Caco-2 (cell line): ENCODE data around the gene ITPRIPL2. TPM values are rescaled to one million over a fixed set of nuclear protein-coding genes. Genes with fewer than 3 reads are reported as not detected.

ENCODE experiments used
- BruUV-seq: library from RNA; stranded (reverse); fragments of 400-500 nt; replicated peaks from 2 replicates; lab custom pipeline; 2021; lab: Mats Ljungman, UMichigan
- CTCF ChIA-PET: fragments of 300-600 bp; sonication (Branson Sonifier 250); formaldehyde crosslinking; loops from one replicate; lab custom pipeline; 2022; ENCODE audit warnings: antibody characterized with exemption; lab: Charles Lee
- POLR2A ChIA-PET: fragments of 300-600 bp; sonication (Branson Sonifier 250); formaldehyde crosslinking; loops from one replicate; lab custom pipeline; 2022; ENCODE audit warnings: antibody characterized with exemption; lab: Charles Lee
- DNase-seq, 2 experiments: peaks; one replicate each; pipeline versions ENCODE4 v3.0.0 to v3.0.0-alpha.2; 2020 to 2022
- H3K27me3 ChIP-seq: replicated peaks from 2 replicates; pipeline ENCODE4 v1.6.0; 2011; ENCODE audit warnings: low read length; ENCODE audit not compliant: control insufficient read depth, insufficient read depth
- H3K36me3 ChIP-seq: 2 replicates; pipeline ENCODE4 v1.5.1; 2011; ENCODE audit warnings: low read length; ENCODE audit not compliant: control insufficient read depth, insufficient read depth
- H3K4me1 ChIP-seq: fragments of 250-450 bp; sonication (Bioruptor Pico); 2 replicates; pipeline ENCODE4 v1.5.1; 2020; ENCODE audit warnings: mild to moderate bottlenecking
- H3K4me3 ChIP-seq: 2 replicates; pipeline ENCODE4 v1.5.1; 2011; ENCODE audit warnings: low read depth, mild to moderate bottlenecking, control low read depth, low read length
- H3K9me3 ChIP-seq: fragments of 250-450 bp; sonication (Bioruptor Pico); 2 replicates; pipeline ENCODE4 v1.5.1; 2020; ENCODE audit warnings: mild to moderate bottlenecking, moderate library complexity
- H3K27ac Mint-ChIP-seq: one replicate; pipeline ENCODE4 v1.8.0; 2022; ENCODE audit warnings: mixed read lengths; ENCODE audit not compliant: unreplicated experiment
- H3K27me3 Mint-ChIP-seq: one replicate; pipeline ENCODE4 v1.8.0; 2022; ENCODE audit warnings: mixed read lengths; ENCODE audit not compliant: insufficient read depth, unreplicated experiment
- H3K36me3 Mint-ChIP-seq: one replicate; pipeline ENCODE4 v1.8.0; 2022; ENCODE audit warnings: mild to moderate bottlenecking, mixed read lengths; ENCODE audit not compliant: insufficient read depth, unreplicated experiment
- H3K4me1 Mint-ChIP-seq: one replicate; pipeline ENCODE4 v1.8.0; 2022; ENCODE audit warnings: low read depth, mixed read lengths; ENCODE audit not compliant: unreplicated experiment
- H3K4me3 Mint-ChIP-seq: one replicate; pipeline ENCODE4 v1.8.0; 2022; ENCODE audit warnings: mild to moderate bottlenecking, moderate library complexity, mixed read lengths; ENCODE audit not compliant: unreplicated experiment
- H3K9me3 Mint-ChIP-seq: one replicate; pipeline ENCODE4 v1.8.0; 2022; ENCODE audit warnings: mixed read lengths; ENCODE audit not compliant: unreplicated experiment
- intact Hi-C: fragments of 100-400 bp; cut with micrococcal nuclease; formaldehyde crosslinking; loops from one replicate; pipeline ENCODE4 v1.10.0; 2022; ENCODE audit not compliant: unreplicated experiment
- total RNA-seq: library from RNA; stranded (reverse); gene quantifications from 2 replicates; pipeline ENCODE4 v1.2.3, GENCODE V29; 2022
- TF ChIP-seq, protein P1 (sequence below), 2 experiments: fragments of 200-600 bp in 1 of 2; IDR thresholded peaks; 1 replicate in 1 of 2; 2 replicates in 1 of 2; pipeline versions ENCODE4 v1.5.1 to v1.8.0; 2011 to 2022; ENCODE audit warnings: antibody characterized with exemption in 1 of 2, control low read depth in 1 of 2, inconsistent platforms in 1 of 2, low read depth in 1 of 2, low read length in 1 of 2, mild to moderate bottlenecking in 1 of 2, moderate library complexity in 1 of 2; ENCODE audit not compliant: insufficient read depth in 1 of 2, severe bottlenecking in 1 of 2, unreplicated experiment in 1 of 2

Gene ITPRIPL2
- total RNA-seq, 1 experiment from 2014 or later = 24.5 TPM

DNA sequence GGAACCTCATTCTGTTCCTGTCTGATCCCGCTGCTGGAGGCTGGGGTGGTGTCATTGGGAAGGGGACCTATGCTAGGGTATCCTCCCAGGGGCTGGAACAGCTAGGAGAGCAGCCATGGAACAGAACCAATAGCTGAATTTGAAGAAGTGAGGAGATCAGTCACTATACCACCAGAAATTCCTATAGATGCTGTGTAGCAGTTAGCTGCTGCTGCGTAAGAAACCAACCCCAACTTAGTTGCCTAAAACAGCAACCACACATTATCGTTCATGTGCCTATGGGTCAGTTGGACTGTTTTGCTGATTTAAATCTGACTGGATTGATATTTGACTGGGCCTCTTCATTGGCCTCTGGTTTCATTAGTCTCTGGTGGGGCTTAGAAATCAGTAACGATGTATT lies 33.9 kb downstream of the ITPRIPL2 start:
- H3K36me3 ChIP-seq = no peaks in the 10 kb centered on the region
- DNase-seq = no peak
- TF ChIP-seq, protein P1, sequence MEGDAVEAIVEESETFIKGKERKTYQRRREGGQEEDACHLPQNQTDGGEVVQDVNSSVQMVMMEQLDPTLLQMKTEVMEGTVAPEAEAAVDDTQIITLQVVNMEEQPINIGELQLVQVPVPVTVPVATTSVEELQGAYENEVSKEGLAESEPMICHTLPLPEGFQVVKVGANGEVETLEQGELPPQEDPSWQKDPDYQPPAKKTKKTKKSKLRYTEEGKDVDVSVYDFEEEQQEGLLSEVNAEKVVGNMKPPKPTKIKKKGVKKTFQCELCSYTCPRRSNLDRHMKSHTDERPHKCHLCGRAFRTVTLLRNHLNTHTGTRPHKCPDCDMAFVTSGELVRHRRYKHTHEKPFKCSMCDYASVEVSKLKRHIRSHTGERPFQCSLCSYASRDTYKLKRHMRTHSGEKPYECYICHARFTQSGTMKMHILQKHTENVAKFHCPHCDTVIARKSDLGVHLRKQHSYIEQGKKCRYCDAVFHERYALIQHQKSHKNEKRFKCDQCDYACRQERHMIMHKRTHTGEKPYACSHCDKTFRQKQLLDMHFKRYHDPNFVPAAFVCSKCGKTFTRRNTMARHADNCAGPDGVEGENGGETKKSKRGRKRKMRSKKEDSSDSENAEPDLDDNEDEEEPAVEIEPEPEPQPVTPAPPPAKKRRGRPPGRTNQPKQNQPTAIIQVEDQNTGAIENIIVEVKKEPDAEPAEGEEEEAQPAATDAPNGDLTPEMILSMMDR (IDR thresholded peaks at IDR 0.05; ENCODE audit: insufficient read depth in 1 of 2, low read depth in 1 of 2, low read length in 1 of 2, severe bottlenecking in 1 of 2, unreplicated experiment in 1 of 2) = no peak
- Mint-ChIP-seq H3K4me1 (no peaks in the 10 kb centered on the region), H3K4me3 (no peak overlapping the region), H3K9me3 (peaks cover 10% of the 10 kb centered on the region), H3K36me3 (no peaks in the 10 kb centered on the region), H3K27ac (no peak overlapping the region), H3K27me3 (peaks cover 7% of the 10 kb centered on the region)
- H3K4me1 ChIP-seq = no peaks in the 10 kb centered on the region
- H3K27me3 ChIP-seq = no peaks in the 10 kb centered on the region
- ChIA-PET CTCF (interaction anchor here (0.7 kb wide), 1 partner anchor 20 kb away, joined by 7 read pairs; no protein-coding TSS in a partner anchor), POLR2A (no interaction called here)
- no TSS peak for BruUV-seq
- intact Hi-C loops = no loop called here
- H3K9me3 ChIP-seq = no peaks in the 10 kb centered on the region; the same call in 1 of the 2 replicates
- H3K4me3 ChIP-seq = no peak overlapping the region

DNA sequence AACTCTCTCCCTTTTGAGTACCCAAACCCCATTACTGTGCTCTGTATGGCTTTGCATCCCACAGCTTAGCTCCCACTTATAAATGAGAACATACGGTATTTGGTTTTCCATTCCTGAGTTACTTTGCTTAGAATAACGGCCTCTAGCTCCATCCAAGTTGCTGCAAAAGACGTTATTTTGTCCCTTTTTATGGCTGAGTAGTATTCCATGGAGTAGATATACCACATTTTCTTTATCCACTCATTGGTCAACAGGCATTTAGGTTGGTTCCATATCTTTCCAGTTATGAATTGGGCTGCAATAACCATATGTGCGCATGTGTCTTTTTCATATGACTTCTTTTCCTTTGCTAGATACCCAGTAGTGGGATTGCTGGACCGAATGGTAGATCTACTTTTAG lies 34.4 kb downstream of the ITPRIPL2 start:
- intact Hi-C loops = no loop called here
- H3K4me3 Mint-ChIP-seq = no peak overlapping the region
- Histone ChIP-seq H3K27me3 (no peaks in the 10 kb centered on the region), H3K4me1 (no peaks in the 10 kb centered on the region), H3K36me3 (no peaks in the 10 kb centered on the region), H3K4me3 (no peak overlapping the region), H3K9me3 (no peaks in the 10 kb centered on the region; the same call in 1 of the 2 replicates)
- no peak for DNase-seq
- BruUV-seq = no TSS peak
- POLR2A ChIA-PET = no interaction called here
- H3K9me3 Mint-ChIP-seq = peaks cover 13% of the 10 kb centered on the region
- H3K27ac Mint-ChIP-seq = no peak overlapping the region
- TF ChIP-seq, protein P1 (IDR thresholded peaks at IDR 0.05; ENCODE audit: insufficient read depth in 1 of 2, low read depth in 1 of 2, low read length in 1 of 2, severe bottlenecking in 1 of 2, unreplicated experiment in 1 of 2) = no peak
- no peaks in the 10 kb centered on the region for H3K4me1 Mint-ChIP-seq
- CTCF ChIA-PET = no interaction called here
- H3K36me3 Mint-ChIP-seq = no peaks in the 10 kb centered on the region
- peaks cover 9% of the 10 kb centered on the region for H3K27me3 Mint-ChIP-seq

DNA sequence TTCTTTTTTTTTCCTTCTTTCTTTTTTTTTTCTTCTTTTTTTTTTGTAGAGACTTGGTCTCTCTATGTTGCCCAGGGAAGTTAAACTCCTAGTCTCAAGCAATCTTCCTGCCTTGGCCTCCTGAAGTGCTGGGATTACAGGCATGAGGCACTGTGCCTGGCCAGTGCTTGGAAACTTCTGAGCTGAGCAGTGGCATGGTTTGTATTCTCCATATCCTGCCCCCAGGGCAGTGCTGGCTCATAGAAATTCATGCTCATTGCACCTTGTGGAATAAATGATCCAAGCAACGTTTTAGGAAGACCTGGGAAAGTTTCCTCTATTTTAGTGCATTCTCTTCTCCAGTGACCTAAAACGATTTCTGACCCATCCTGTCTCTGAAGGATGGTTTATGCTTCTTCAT lies 37.5 kb downstream of the ITPRIPL2 start:
- POLR2A ChIA-PET = no interaction called here
- peaks cover 8% of the 10 kb centered on the region for H3K27me3 Mint-ChIP-seq
- no TSS peak for BruUV-seq
- TF ChIP-seq, protein P1 (IDR thresholded peaks at IDR 0.05; ENCODE audit: insufficient read depth in 1 of 2, low read depth in 1 of 2, low read length in 1 of 2, severe bottlenecking in 1 of 2, unreplicated experiment in 1 of 2) = no peak
- H3K9me3 Mint-ChIP-seq = peaks cover 25% of the 10 kb centered on the region
- H3K36me3 ChIP-seq = no peaks in the 10 kb centered on the region
- H3K36me3 Mint-ChIP-seq = no peaks in the 10 kb centered on the region
- DNase-seq = no peak
- H3K27ac Mint-ChIP-seq = no peak overlapping the region
- no peak overlapping the region for H3K4me3 Mint-ChIP-seq
- H3K4me3 ChIP-seq = no peak overlapping the region
- H3K4me1 ChIP-seq = no peaks in the 10 kb centered on the region
- CTCF ChIA-PET = interaction anchor here (0.9 kb wide), 1 partner anchor 168 kb away, joined by 3 read pairs; the partner anchor contains the start of gene TMC7
- H3K4me1 Mint-ChIP-seq = no peaks in the 10 kb centered on the region
- H3K9me3 ChIP-seq = no peaks in the 10 kb centered on the region; the same call in 1 of the 2 replicates
- no peaks in the 10 kb centered on the region for H3K27me3 ChIP-seq
- intact Hi-C loops = no loop called here
